ENCODE measurements around the gene PDE4B.
"Not testable (repeated sequence)": the region's sequence is repeated elsewhere in the genome, so short reads cannot be mapped to it uniquely, and the experiment has no call there.

PDE4B gene

DNA sequence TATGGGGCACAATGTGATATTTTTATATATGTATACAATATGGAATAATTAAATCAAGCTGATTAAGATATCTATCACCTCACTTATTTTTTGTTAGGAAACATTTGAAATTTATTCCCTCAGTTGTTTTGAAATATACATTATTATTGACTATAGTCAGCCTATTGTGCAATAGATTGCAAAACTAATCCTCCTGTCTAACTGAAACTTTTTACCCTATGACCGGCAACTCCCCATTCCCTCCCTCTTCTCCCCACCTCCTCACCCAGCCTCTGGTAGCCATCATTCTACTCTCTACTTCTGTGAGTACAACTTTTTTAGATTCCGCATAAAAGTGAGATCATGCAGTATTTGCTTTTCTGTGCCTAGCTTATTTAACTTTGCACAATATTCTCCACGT lies 623.6 kb downstream of the PDE4B start:
- DNase-seq (ENCODE audit: low read depth in 2 of 2): no peak

- DNase-seq (ENCODE audit: low read depth in 2 of 2): no peak
Measured at GRCh38 chr1:66418021-66418420, 625.3 kb downstream of the PDE4B start.

DNA sequence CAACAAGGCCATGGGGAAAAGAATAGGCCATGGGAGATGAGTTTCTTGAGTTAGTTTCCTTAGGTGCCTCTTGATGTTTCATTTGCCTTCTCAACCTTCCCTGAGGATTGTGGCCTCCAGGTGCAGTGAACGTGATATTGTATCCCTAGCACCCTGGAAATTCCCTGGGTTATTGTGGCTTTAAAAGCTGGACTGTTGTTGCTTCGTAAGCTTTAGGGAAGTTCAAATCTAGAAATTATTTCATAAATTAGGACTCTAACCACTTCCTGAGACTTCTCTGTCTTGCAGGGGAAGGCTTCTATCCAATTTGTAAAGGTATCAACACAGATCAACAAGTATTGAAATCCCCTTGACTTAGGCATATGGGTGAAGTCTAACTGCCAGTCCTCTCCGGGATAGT lies 627.5 kb downstream of the PDE4B start:
- DNase-seq (ENCODE audit: low read depth in 2 of 2): not testable (repeated sequence)

DNA sequence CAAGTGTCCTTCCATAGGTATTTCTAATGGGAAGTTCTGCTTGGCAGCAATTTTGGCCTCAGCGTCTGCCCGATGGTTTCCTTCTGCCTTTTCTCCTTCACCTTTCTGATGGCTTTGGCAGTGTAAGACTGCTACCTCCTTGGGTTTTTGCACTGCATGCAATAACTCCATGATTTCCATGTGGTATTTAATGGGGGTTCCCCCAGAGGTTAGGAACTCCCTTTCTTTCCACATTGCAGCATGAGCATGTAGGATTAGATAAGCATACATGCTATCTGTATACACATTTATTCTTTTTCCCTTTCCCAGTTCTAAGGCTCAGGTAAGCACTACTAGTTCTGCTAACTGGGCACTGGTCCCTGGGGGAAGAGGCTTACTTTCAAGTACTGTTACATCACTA lies 628.2 kb downstream of the PDE4B start:
- DNase-seq (ENCODE audit: low read depth in 2 of 2): not testable (repeated sequence)

GRCh38 chr1:66422804-66423203 lies 630.1 kb downstream of the PDE4B start:
- no peak for DNase-seq (ENCODE audit: low read depth in 2 of 2)

All from stimulated activated CD8-positive, alpha-beta memory T cell treated with anti-CD3 and anti-CD28 coated beads, Interleukin-7, amount 100 ng/mL, for 1 hour (primary cell).